SIG-M5 (cell line): Measurements from ENCODE around the gene APBB1.

Experiments
- DNase-seq: peaks from one replicate; lab custom pipeline; 2025; lab: John Stamatoyannopoulos, UW

The APBB1 gene

DNA sequence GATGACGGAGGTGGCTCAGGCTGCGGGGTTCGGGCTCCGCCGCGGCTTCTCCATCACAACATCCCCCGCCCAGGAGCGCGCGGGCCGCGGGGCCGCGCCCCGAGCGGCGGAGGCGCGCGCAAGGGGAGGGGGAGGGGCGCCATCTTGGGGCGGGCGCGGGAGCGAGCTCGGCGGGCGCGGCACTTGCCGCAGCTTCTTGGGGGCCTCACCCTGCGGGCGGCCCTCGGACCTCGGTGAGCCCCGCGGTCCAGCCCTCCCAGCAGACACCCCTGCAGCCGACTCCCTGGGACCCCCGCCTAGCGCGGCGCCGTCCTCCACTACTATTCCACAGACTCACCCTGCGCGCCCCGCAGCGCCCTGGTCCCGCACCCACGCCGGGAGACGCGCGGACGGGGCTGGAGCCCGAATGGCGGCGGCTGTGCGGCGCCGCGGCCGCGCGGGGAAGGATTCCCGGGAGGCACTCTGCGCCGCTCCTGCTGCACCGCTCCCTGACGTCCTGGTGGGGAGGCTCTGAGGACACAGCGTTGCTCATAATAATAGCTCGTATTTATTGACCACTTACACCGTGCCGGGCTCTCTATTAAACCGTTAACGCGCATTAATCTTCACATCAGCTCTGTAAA lies at the start of gene APBB1:
Gene APBB1, minus strand, starts transcription at position 86 of the 623 bp plus-strand sequence. CDS start 7,747 bp downstream, outside the sequence.
- no peak for DNase-seq

DNA sequence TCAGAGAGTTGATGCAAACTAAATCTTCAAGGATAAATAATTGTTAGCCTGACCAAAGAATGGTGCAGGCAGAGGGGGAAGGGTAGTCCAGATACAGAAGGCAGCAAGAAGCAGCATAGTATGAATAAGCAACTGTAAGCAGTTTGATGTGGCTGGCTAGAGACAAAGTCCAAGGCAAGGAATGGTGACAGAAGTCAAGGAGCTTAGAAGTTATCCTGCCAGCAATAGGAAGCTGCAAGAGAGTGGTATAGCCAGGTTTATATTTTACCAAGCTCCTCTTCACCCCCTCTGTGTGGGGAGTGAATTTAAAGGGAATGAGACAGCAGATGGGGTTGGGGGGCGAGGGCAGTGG lies 40.2 kb upstream of the APBB1 start:
- no peak for DNase-seq

DNA sequence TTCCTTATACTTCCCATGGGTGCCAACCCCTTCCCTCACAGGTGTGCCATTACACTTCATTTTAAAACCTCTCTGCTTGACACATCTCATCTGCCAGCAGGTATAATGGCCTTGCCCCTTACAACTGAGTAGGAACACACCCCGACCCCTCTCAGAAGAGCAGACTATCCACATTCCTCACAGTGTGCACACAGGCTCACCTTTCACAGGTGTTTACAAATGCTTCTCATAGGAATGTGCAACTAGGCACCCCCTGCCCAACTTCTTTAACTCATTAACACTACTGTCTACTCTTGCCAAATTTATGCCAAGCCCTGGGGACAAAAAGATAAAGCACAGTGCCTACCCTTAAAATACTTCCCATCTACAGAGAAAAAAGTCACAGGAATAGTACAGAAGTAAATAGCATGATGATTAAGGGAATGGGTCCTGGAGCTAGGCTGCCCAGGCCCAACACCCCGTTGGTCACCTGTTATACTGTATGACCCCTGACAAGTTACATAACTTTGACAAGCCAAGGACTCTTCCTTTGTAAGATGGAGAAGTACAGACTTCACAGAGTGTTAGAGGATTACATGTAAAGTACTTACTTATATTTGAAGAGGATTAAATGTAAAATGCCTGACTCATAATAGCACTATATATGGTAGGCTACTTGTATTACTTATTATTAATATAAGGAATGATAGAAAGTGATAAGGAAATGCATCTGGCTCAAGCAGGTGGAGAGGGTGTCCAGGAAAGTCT lies 39.6 kb upstream of the APBB1 start:
- no peak for DNase-seq

DNA sequence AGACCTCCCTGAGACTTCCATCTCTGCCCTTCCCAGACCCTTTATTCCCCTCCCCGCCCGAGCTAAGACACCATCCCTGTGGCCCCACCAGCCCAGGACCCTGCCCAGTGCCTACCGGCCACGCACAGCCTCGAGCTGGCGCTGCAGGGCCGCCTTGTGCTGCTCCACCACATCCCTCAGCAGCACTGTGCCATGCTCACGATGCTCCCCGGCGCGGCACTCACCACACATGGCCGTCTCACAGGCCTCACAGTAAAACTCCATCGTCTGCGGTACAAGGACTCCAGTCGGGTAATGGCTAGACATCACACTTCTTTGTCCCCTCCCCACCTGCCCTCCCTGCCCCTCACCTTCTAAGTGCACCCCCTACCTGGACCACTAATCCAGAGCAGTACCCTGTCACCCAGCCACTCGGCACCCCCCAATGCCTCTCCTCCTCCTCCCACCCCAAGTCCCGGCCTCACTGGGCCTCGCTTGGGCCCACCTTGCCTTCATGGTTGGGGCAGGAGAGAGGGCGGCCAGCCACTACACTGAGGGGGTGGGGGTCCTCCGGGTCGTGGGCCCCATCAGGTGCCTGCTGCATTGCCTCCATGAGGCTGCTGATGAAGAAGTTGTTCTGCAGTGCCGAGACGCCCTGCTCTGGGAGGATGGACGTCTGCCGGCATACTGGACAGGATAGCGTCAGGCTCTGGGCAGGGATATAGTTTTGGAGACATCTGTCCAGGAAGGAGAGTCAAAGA lies 38.9 kb upstream of the APBB1 start:
- no peak for DNase-seq

DNA sequence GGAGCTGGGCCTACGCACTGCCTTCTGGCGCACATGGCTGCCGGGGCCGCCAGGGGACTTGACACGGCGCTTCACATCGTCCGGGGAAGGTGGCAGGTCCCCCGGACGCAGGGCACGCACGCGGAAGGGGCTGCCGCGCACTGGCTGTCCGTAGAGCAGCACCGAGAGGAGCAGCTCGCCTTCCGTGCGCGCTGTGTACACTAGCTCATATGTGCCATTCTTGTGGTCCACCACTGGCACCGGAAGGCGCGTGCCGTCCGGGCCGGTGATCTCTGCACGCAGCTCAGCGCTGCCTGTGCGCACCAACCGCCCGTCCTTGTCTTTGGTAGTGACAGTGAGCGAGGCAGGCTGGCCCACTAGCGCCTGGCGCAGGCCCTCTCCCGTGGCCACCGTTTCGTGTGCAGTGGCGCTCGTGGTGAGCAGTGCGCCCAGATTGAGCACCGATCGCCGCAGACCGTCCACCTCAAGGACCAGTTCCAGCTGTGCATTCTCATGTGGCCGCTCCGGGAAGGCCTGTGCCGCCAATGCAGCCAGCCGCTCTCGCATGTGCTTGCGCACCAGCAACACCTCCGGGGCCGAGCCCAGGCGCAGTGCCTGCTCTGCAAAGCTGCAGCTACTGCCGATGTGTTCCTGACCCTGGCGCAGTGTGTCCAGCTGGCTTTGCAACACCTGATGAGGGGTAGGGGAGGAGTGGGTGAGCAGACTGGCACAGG lies 37.6 kb upstream of the APBB1 start:
- no peak for DNase-seq

DNA sequence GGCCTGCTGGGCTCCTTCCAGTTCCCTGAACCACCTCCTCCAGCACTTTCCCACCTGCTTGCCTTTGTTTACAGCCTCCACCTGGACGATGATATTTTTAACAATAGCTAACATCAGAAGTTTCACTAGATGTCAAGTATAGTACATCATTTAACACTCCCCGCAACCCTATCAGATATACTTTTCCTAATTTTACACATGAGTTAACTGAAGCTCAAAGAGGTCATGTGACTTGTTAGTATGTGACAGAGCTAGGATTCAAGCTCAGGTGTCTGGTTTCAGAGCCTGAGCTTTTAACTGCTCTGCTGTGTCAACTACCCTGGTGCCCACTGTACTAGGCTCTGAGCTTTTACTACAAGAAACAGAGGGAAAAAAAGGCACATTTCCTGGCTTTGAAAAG lies 36.2 kb upstream of the APBB1 start:
- DNase-seq: no peak

DNA sequence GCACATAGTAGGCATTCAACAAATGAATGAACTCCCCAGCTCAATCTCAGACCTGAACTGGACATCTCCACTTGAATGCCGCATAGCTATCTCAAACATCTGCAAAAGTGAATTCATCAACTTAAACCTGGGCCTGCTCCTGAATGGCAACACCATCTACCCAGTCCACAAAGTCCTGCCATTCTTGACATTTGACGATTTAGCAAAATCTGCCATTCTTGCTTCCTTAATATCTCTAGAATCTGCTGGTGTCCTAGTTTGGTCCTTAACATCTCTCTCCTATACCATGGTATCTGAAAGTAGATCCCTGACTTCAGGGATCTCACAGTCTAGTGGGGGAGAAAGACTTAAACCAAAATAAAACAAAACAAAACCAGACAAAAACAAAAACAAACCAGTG lies 34.3 kb upstream of the APBB1 start:
- no peak for DNase-seq

DNA sequence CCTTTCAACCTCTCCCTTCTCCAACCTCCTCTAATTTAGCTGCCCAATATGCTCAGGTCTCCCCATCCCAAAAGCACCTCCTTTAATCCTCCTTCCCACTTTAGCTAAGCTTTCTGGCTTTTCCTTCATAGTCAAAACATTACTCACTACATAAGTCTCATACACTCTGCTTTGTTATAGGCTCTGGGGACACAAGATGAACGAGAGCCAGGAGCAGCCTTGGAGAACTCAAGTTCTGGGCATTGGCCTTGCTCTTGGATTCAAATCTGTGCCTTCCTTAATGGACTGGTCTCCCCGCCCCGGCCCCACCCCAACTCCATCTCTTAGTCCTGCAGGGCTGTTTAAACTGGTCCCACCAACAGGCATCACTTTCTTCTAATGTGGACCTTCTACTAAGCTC lies 33.3 kb upstream of the APBB1 start:
- no peak for DNase-seq

DNA sequence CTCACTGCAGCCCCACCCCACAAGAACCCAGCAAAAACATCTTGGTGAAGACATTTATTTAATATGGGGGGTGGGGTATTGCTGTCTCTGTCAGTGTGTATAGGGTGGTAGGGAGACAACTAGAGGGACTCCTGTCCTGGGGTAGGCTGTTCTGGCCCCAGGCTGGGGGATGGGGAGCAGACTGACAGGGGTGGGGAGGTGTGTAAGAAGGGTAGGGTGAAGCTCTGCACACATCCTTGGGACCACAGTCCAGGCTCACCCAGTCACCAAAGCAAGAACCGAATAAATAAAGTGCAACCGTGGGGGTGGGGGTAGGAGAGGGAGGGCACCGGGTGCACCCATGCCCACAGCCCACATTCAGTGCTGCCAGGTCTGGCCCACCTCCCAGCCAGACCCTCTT lies 29.7 kb upstream of the APBB1 start:
- no peak for DNase-seq

DNA sequence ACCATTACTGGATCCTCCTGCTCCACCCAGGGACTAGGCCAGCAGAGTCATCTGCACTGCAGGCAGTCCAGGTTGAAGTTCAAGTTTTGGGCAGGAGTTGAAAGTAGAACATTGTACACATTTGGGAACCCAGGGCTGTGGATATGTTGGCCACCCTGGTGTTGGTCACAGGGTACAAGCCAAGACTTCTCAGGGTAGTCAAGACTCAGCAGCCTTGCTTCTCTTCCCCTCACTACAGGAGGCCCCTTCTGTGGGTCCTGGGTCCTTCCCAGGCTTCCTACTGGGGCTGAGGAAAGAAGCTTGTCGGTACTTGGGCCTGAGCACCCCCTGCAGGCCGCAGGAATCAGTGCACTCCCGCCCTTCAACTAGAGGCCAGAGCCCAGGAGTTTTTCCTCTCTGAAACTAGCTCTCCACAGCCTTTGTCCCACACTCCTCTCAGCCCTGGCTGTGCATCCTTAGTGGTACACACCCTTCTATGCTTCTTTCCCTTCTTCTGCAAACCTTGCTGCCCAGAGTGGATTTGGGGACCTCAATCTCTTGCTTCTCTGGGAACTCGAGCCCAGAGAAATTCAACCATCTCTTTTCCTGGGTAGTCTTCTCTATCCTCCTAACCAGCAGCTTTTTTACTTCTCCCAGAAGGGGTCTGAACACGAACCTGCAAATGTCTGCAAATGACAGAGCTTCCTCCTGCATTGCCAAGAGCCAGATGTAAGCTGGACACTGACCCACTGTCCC lies 24.5 kb upstream of the APBB1 start:
- DNase-seq: no peak

DNA sequence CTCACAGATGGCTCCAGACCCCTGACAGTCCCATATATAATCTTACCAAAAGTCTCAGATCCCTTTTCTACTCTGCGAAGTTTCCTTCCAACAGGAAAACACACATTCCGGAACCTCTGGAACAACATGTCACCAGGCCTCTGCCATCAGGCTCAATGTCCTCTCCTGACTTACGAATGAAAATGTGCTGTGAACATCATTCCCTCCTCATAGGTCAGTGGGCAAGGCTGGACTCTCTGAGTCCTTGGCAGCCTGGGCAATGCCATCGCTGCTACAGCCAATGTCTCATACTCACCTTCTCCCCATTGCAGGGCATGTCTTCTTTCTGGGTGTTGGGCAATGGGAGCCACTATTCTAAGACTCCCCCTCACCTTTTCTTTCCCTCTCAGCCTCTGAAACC lies 23.5 kb upstream of the APBB1 start:
- DNase-seq: no peak

DNA sequence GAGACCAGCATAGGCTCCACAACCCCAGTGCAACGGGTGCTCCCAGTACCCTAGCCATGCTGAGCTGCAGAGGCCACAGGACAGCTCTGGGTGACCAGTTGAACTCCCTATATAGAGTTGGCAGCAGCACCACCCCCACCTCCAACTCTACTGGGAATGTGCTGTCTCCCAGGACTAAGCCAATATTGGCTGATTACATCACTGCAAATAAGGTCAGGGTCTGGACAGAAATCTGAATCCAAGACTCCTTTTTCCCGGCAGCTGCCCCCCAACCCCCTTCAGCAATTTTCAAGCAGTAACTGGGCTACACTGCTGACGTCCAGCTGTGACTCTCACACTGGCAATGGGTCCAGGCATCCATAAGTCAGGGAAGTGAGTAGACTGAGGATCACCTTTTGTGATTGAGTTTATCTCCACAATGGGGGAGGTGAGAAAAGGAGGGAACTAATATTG lies 22.0 kb upstream of the APBB1 start, which contains the start of gene HPX:
Gene HPX, minus strand, starts transcription at position 82 of the 453 bp plus-strand sequence. Its CDS starts 24 bp downstream, at position 58.
- no peak for DNase-seq

DNA sequence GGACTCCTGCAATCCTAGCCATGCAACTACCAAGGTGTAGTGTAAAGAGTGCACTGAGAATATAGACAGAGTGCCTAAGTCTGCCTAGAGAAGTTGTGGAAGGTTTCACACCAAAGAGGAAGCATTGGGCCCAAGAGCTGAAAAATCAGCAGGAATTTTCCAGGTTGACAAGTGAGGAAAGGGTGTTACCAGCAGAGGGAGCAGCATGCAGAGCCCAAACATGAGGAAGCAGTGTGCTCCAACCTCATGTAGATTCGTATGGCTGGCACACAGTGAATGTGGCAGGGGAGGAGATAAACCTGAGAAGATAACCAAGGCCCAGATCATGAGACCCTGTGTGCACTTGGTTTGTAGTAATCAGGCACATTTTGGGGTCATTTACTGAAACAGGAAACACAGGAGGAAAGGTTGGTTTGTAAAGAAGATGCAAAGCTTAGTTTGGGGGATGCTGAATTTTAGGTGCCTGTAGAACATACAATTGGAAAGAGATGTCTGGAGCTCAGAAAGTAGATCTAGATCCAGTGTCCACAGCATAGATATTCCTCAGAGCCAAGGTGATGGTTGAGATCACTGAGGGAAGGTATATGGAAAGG lies 20.2 kb upstream of the APBB1 start:
- DNase-seq: no peak

DNA sequence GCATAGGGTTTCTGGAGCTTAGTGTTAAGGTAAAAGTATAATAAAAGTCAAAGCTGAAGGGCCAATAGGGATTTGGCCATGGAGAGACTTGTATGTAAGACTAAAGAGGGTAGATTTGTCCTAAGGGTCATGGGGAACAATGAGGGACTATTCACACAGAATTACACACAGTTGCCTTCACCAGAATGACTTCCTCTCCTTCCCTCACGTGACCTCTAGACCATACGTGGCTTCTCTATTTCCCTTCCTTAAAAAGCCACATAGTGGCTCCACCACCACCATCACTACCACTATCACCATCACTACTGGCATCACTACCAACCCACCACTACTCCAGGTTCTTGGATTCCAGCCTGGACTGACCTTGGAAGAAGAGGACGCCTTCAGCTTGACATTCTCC lies 19.1 kb upstream of the APBB1 start:
- DNase-seq: no peak

DNA sequence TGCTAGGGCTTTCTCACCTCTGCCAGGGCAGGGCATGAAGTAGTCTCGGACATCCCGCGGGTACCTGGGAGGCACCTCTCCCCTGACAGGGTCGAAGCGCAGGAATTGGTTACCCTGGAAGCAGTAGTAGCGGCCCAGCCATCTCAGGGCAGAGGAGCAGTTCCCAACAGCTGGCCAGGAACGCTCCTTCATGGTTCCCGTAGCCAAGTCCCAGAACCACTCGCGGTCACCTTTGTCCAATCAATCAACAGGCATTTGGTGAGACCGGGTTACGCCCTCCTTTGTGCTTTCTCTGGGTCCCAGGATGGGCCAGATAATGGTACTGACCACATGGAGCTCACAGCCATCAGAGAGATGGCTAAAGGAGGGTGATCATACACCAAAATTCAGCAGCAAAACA lies 18.5 kb upstream of the APBB1 start:
- no peak for DNase-seq

DNA sequence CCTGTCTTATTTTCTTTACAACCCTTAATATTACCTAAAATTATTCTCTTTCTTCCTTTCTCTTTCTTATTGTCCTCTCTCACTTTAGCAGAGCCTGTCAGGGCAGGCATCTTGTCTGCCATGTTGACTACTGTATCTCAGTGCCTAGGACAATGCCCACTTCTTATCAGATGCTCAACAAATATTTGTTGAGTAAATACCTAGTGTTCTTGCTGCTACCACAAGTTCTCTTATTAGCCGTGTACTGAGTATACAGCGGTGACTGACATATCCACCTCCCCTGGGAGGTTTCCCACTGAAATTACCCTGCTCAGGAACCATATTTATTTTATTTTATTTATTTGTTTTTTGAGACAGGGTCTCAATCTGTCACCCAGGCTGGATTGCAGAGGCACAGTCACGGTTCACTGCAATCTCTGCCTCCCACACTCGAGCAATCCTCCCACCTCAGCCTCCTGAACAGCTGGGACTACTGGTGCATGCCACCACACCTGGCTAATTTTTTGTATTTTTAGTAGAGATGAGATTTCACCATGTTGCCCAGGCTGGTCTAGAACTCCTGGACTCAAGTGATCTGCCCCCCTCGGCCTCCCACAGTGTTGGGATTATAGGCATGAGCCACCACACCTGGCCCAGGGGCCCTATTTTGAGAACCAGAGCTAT lies 15.2 kb upstream of the APBB1 start:
- DNase-seq: no peak

DNA sequence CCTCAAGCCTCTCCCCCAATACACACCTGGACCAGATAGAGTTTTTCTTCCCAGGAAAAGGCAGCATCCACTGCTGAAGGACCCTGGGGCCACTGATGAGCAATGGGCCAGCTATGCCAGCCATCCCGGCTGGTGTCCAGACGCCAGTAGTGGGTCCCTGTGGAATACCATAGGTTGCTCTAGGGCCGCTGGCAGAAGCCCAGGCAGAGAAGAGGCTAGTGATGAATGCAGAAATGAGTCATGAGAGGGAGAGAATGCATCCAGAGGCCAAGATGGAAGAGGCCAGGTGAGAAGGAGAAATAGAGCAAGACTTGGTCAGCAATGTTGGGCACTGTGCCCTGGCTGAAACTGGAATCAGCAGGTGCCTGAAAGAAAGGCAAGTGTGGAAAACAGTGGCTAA lies 13.0 kb upstream of the APBB1 start:
- no peak for DNase-seq

DNA sequence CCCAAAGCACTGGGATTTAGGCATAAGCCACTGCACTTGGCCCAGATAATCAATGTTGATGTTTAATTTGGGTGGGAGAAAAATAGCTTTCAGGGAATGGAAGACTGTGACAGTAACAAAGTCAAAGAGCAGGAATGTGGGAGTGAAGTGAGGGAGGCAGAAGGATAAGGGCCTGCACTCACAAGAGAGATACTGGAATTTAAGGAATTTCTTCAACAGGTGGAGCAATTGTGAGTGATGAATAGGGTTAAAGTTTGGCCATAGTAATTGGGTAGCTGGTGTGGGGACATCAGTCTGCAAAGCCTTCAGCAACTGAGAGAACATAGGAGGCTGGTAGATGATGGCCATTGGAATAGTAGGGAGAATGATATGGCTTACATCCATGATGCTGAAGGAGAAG lies 8.6 kb upstream of the APBB1 start:
- DNase-seq: no peak

DNA sequence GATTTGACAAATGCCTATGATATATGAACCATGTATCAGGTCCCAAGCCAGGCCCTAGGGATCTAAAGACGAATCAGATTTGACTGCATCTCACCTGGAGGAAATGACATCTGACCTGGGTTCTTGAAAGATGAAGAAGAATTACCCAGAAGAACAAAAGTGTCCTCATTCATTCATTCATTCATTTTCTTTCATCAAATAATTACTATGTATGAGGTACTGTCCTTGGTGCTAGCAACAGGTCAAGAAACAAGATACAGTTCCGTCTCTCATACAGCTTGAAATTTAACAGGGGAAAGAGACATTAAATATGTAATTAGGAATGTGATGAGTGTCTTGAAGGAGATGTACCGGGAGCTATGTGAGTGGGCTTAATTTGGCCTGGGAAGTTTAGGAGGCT lies 1.8 kb upstream of the APBB1 start:
- DNase-seq: no peak

DNA sequence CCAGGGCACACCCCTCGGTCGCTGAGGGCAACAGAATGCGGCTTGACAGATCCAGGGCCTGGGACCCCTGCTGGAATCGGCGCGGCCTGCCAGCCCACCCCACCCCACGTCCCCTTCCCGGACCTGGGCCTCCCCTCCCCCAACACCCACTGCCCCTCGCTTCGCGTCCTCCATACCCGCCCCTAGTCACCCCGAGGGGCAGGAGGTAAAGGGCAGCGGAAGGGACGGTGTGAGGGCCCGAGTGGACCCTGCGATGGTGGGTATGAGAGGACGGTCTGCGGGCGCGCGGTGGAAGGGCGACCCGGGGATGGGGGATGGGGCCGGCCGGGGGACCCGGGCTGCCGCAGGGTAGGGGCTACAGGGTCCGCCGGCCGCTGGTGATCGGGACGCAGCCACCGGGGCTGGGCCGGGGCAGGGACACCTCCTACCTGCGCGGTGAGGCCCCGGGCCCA lies 311 bp downstream of the APBB1 start:
- DNase-seq: no peak
